SK-N-SH (cell line): ENCODE measurements around the gene C19orf73. TPM values are rescaled to one million over a fixed set of nuclear protein-coding genes. Genes with fewer than 3 reads are reported as not detected.

Experiments
- CTCF ChIA-PET: fragments of 300-600, 350-600 bp; formaldehyde crosslinking; extraction: SDS; loops from one replicate; lab custom pipeline; 2021; lab: Yijun Ruan, JAX
- POLR2A ChIA-PET: fragments of 350-600 bp; sonication (Branson Sonifier 250); formaldehyde crosslinking; extraction: SDS; loops from one replicate; lab custom pipeline; 2020; ENCODE audit warnings: antibody characterized with exemption, inconsistent platforms; lab: Yijun Ruan, JAX
- DNase-seq: peaks from one replicate; pipeline ENCODE4 v3.0.0; 2012
- H2AFZ ChIP-seq: fragments of 200-600 bp; sonication (generic); 2 replicates; pipeline ENCODE4 v1.8.1; 2016; ENCODE audit warnings: antibody characterized with exemption, mild to moderate bottlenecking, low read depth
- H3F3A ChIP-seq: fragments of 200-600 bp; sonication (generic); replicated peaks from 2 replicates; pipeline ENCODE3; 2016; ENCODE audit warnings: antibody characterized with exemption, mild to moderate bottlenecking; ENCODE audit not compliant: insufficient read depth
- H3K27ac ChIP-seq, 2 experiments: fragments of 200-500 bp in 1 of 2; fragments of 200-600 bp in 1 of 2; sonication (Bioruptor generic) in 1 of 2; sonication (generic), shearing (Covaris generic) in 1 of 2; 2 replicates each; pipeline versions ENCODE4 v1.5.1 to v1.6.1; 2014 to 2016; ENCODE audit warnings: low read depth in 2 of 2, inconsistent platforms in 1 of 2, low read length in 1 of 2, mild to moderate bottlenecking in 1 of 2, mixed read lengths in 1 of 2
- H3K27me3 ChIP-seq: fragments of 200-600 bp; sonication (generic), shearing (Covaris generic); 2 replicates; pipeline ENCODE4 v1.6.1; 2016; ENCODE audit warnings: mixed run types; ENCODE audit not compliant: insufficient read depth
- H3K36me3 ChIP-seq, 2 experiments: fragments of 200-500 bp in 1 of 2; fragments of 200-600 bp in 1 of 2; sonication (Bioruptor generic) in 1 of 2; sonication (generic) in 1 of 2; replicated peaks in 1 of 2; 2 replicates each; pipeline versions ENCODE3 to v1.5.1; 2014 to 2016; ENCODE audit warnings: low read length in 1 of 2, mild to moderate bottlenecking in 1 of 2; ENCODE audit not compliant: insufficient read depth in 2 of 2, control insufficient read depth in 1 of 2
- H3K4me1 ChIP-seq, 2 experiments: fragments of 200-500 bp in 1 of 2; fragments of 200-600 bp in 1 of 2; sonication (Bioruptor generic) in 1 of 2; sonication (generic), shearing (Covaris generic) in 1 of 2; 2 replicates each; pipeline versions ENCODE4 v1.5.1 to v1.6.1; 2014 to 2016; ENCODE audit warnings: low read depth in 1 of 2, low read length in 1 of 2, mixed run types in 1 of 2; ENCODE audit not compliant: insufficient read depth in 2 of 2, control insufficient read depth in 1 of 2
- H3K4me2 ChIP-seq: fragments of 200-600 bp; sonication (generic), shearing (Covaris generic); 2 replicates; pipeline ENCODE4 v1.6.1; 2017; ENCODE audit warnings: mixed run types
- H3K4me3 ChIP-seq, 2 experiments: fragments of 200-500 bp in 1 of 2; fragments of 200-600 bp in 1 of 2; sonication (Bioruptor generic) in 1 of 2; sonication (generic), shearing (Covaris generic) in 1 of 2; 2 replicates each; pipeline versions ENCODE4 v1.5.1 to v1.8.1; 2014 to 2016; ENCODE audit warnings: low read depth in 2 of 2, inconsistent platforms in 1 of 2, low read length in 1 of 2, mild to moderate bottlenecking in 1 of 2, mixed read lengths in 1 of 2, moderate library complexity in 1 of 2
- H3K79me2 ChIP-seq: fragments of 200-600 bp; sonication (generic); 2 replicates; pipeline ENCODE4 v1.8.1; 2017; ENCODE audit warnings: mild to moderate bottlenecking; ENCODE audit not compliant: insufficient read depth
- H3K9ac ChIP-seq: fragments of 200-600 bp; sonication (generic); 2 replicates; pipeline ENCODE4 v1.6.1; 2017; ENCODE audit warnings: mixed run types
- H3K9me2 ChIP-seq: fragments of 200-600 bp; sonication (generic); 2 replicates; pipeline ENCODE4 v1.6.1; 2017; ENCODE audit warnings: mixed run types
- H3K9me3 ChIP-seq: fragments of 200-600 bp; sonication (generic); 2 replicates; pipeline ENCODE4 v1.6.1; 2017; ENCODE audit warnings: mixed run types, mild to moderate bottlenecking, moderate library complexity
- H4K20me1 ChIP-seq: fragments of 200-600 bp; sonication (generic); 2 replicates; pipeline ENCODE4 v1.6.1; 2017; ENCODE audit warnings: mild to moderate bottlenecking, mixed run types; ENCODE audit not compliant: insufficient read depth
- CHD2 ChIP-seq: fragments of 150-350 bp; IDR thresholded peaks from 2 replicates; pipeline ENCODE4 v1.6.1; 2018; ENCODE audit warnings: low read length; ENCODE audit not compliant: partially characterized antibody
- ELF1 ChIP-seq: IDR thresholded peaks from 2 replicates; pipeline ENCODE4 v1.4.0; 2012
- FOXJ3 ChIP-seq: sonication (generic); formaldehyde crosslinking; IDR thresholded peaks from 2 replicates; pipeline ENCODE4 v1.5.1; 2020; ENCODE audit warnings: mild to moderate bottlenecking, missing genetic modification reagents
- FOXM1 ChIP-seq: IDR thresholded peaks from 2 replicates; pipeline ENCODE4 v1.4.0; 2012; ENCODE audit warnings: low read depth, mild to moderate bottlenecking
- GABPA ChIP-seq: IDR thresholded peaks from 2 replicates; pipeline ENCODE4 v1.4.0; 2012; ENCODE audit warnings: low read depth, mild to moderate bottlenecking
- GATA2 ChIP-seq: sonication (generic); formaldehyde crosslinking; IDR thresholded peaks from 2 replicates; pipeline ENCODE4 v1.5.0; 2020; ENCODE audit warnings: mild to moderate bottlenecking, missing genetic modification reagents
- JUND ChIP-seq: IDR thresholded peaks from 2 replicates; pipeline ENCODE4 v1.4.0; 2012
- MAX ChIP-seq: IDR thresholded peaks from 2 replicates; pipeline ENCODE4 v1.4.0; 2012; ENCODE audit warnings: low read depth
- MEF2A ChIP-seq: IDR thresholded peaks from 2 replicates; pipeline ENCODE4 v1.4.0; 2012; ENCODE audit warnings: low read depth, borderline replicate concordance
- MXI1 ChIP-seq: IDR thresholded peaks from 2 replicates; pipeline ENCODE4 v1.6.1; 2012; ENCODE audit warnings: mild to moderate bottlenecking, low read depth, low read length, improper control_type of control experiment
- PBX3 ChIP-seq: IDR thresholded peaks from 2 replicates; pipeline ENCODE4; 2012
- POLR2AphosphoS5 ChIP-seq: IDR thresholded peaks from 2 replicates; pipeline ENCODE4 v1.6.1; 2012; ENCODE audit warnings: low read depth, low read length
- RAD21 ChIP-seq: IDR thresholded peaks from 2 replicates; pipeline ENCODE4 v1.6.1; 2012; ENCODE audit warnings: mild to moderate bottlenecking, low read length
- REST ChIP-seq: IDR thresholded peaks from 2 replicates; pipeline ENCODE4 v1.6.1; 2012; ENCODE audit warnings: mild to moderate bottlenecking, low read depth, low read length, moderate library complexity
- RFX5 ChIP-seq: IDR thresholded peaks from 2 replicates; pipeline ENCODE4 v1.6.1; 2012; ENCODE audit warnings: mild to moderate bottlenecking, improper control_type of control experiment, low read length
- RXRA ChIP-seq: IDR thresholded peaks from 2 replicates; pipeline ENCODE4 v1.4.0; 2012; ENCODE audit warnings: low read depth, mild to moderate bottlenecking, borderline replicate concordance
- SIN3A ChIP-seq: IDR thresholded peaks from 2 replicates; pipeline ENCODE4 v1.6.1; 2012; ENCODE audit warnings: low read depth, mild to moderate bottlenecking, low read length, moderate library complexity, borderline replicate concordance
- TAF1 ChIP-seq: IDR thresholded peaks from 2 replicates; pipeline ENCODE4 v1.6.1; 2012; ENCODE audit warnings: low read depth, mild to moderate bottlenecking, low read length, moderate library complexity, borderline replicate concordance
- USF2 ChIP-seq: fragments of 150-350 bp; IDR thresholded peaks from 2 replicates; pipeline ENCODE4 v1.6.1; 2017; ENCODE audit warnings: antibody characterized with exemption, low read length, low read depth, borderline replicate concordance
- YY1 ChIP-seq: IDR thresholded peaks from 2 replicates; pipeline ENCODE4 v1.4.0; 2012; ENCODE audit warnings: low read depth, mild to moderate bottlenecking
- WGBS: methylation state at CpG from one replicate; pipeline ENCODE4 v1.1.6; 2017; ENCODE audit warnings: low lambda C conversion rate; 5-methylcytosine and 5-hydroxymethylcytosine counted together
- polyA plus RNA-seq, 3 experiments: library from polyadenylated mRNA; depleted of rRNA; stranded (reverse); fragments of >200 nt; gene quantifications; 2 replicates each; pipeline ENCODE4 v1.2.3, GENCODE V29; 2012

The C19orf73 gene
- polyA plus RNA-seq, 1 of the 3 experiments (the other 2 are of a cell fraction): 3.0 TPM

DNA sequence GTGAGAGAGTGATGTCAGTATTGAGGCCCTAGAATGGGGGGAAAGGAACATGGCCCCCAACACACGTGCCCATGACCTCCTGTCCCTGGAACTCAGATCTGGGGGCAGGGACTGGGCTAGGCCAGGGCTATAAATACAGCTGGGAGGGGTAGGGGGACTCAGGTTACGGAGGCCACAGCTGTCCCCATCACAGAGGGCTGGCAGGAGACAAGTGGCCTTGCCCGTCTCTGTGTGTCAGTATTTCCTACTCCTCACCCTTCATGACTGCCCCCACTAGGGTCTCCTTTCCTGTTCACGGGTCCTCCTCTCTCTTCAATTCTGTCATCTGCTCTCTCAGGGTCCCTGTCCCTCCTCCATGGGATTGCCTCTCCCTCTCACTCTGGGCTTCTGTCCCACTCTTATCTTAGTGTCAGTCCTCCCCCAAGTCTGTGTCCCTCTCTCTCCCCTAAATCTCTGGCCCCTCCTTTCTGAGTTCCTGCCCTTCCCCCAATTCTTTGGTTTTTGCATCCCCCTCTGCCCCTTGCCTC, 36.9 kb upstream of the C19orf73 start:
- Histone ChIP-seq H4K20me1 (peaks cover 3% of the 10 kb centered on the region; the same call in 1 of the 2 replicates), H2AFZ (no peak overlapping the region), H3K4me1 (peaks cover 0 to 18% of the 10 kb centered on the region in 2 experiments; a peak in 1 of 4 replicates), H3K27ac (no peak overlapping the region), H3K79me2 (peaks cover 23% of the 10 kb centered on the region), H3F3A (peaks cover 15% of the 10 kb centered on the region), H3K9me2 (no peaks in the 10 kb centered on the region), H3K9me3 (no peaks in the 10 kb centered on the region), H3K9ac (no peak overlapping the region), H3K27me3 (no peaks in the 10 kb centered on the region), H3K4me2 (no peak overlapping the region), H3K4me3 (no peak overlapping the region), H3K36me3 (no peaks in the 10 kb centered on the region)
- no peak for TF ChIP-seq FOXM1
- no peak for TF ChIP-seq GABPA
- no peak for TF ChIP-seq USF2
- TF ChIP-seq GATA2 (CRISPR knock-in tag): no peak
- no peak for TF ChIP-seq RXRA
- no peak for TF ChIP-seq POLR2AphosphoS5
- no peak for TF ChIP-seq MAX
- no peak for TF ChIP-seq FOXJ3 (CRISPR knock-in tag)
- TF ChIP-seq CHD2: no peak
- TF ChIP-seq MXI1: no peak
- no peak for TF ChIP-seq JUND
- WGBS: 80% methylated on average over 4 of the region's 4 CpGs
- CTCF ChIA-PET: interaction anchor here (1.1 to 1.4 kb wide), 2 partner anchors 10 to 58 kb away, joined by 4 to 5 read pairs; no protein-coding TSS in a partner anchor
- POLR2A ChIA-PET: no interaction called here
- DNase-seq: no peak

- Histone ChIP-seq H3K36me3 (no peaks in the 10 kb centered on the region), H3K9ac (no peak within 1 kb of the TSS), H3K4me1 (peaks cover 0 to 19% of the 10 kb centered on the region in 2 experiments; a peak in 1 of 4 replicates), H3K27ac (no peak within 1 kb of the TSS), H4K20me1 (no peaks in the 10 kb centered on the region; the same call in 1 of the 2 replicates), H3K27me3 (no peaks in the 10 kb centered on the region), H3K9me2 (no peaks in the 10 kb centered on the region), H2AFZ (no peak within 1 kb of the TSS), H3F3A (peaks cover 12% of the 10 kb centered on the region), H3K4me3 (no peak within 1 kb of the TSS), H3K4me2 (no peak within 1 kb of the TSS), H3K9me3 (no peaks in the 10 kb centered on the region), H3K79me2 (peaks cover 23% of the 10 kb centered on the region)
- POLR2A ChIA-PET: no interaction called here
- DNase-seq: no peak
- 84% methylated on average over 17 of the region's 19 CpGs for WGBS
- CTCF ChIA-PET: interaction anchor here (0.9 to 1.4 kb wide), 6 partner anchors 9 to 81 kb away, joined by 3 to 5 read pairs (median 3); no protein-coding TSS in a partner anchor
- TF ChIP-seq MEF2A (no peak), RXRA (no peak), SIN3A (no peak), YY1 (no peak), PBX3 (no peak), MAX (no peak), TAF1 (no peak), RFX5 (no peak), FOXM1 (no peak), REST (no peak), MXI1 (no peak), RAD21 (no peak), POLR2AphosphoS5 (no peak), ELF1 (no peak)
Measured at GRCh38 chr19:49155005-49155819, 36.3 kb upstream of the C19orf73 start, which contains the start of gene HRC. HRC (minus strand) TSS chr19:49155396; CDS start chr19:49155237, 159 bp downstream.
